Measurements from ENCODE around the gene TNPO2.

The TNPO2 gene

GRCh38 chr19:12689581-12690216 is 34.0 kb downstream of the TNPO2 start:
- H3K36me3 ChIP-seq (ENCODE audit: insufficient read depth, low read length): no peaks in the 10 kb centered on the region
- H3K4me1 ChIP-seq (ENCODE audit: insufficient read depth, low read length, poor library complexity, severe bottlenecking): peaks cover 12% of the 10 kb centered on the region
- H3K4me3 ChIP-seq (ENCODE audit: low read length, poor library complexity, severe bottlenecking): peak overlapping the region; percentile 76
- H2AFZ ChIP-seq (ENCODE audit: low read length): peak overlapping the region; percentile 31; the same call in 1 of the 2 replicates
- no peaks in the 10 kb centered on the region for H3K9me2 ChIP-seq (replicated peaks; ENCODE audit: low read depth, low read length)
- peaks cover 36% of the 10 kb centered on the region; the same call in 1 of the 2 replicates for H3K79me2 ChIP-seq (ENCODE audit: insufficient read depth, low read length)
- H3K4me2 ChIP-seq (ENCODE audit: low read depth, low read length, poor library complexity, severe bottlenecking): peak overlapping the region; percentile 73
- H3K9me3 ChIP-seq (ENCODE audit: insufficient read depth, low read depth, low read length): no peaks in the 10 kb centered on the region
- H3F3A ChIP-seq (ENCODE audit: low read depth): no peaks in the 10 kb centered on the region
- TF ChIP-seq EZH2phosphoT487 (IDR thresholded peaks at IDR 0.05; ENCODE audit: borderline replicate concordance) (no peak), CTCF (conservative IDR thresholded peaks at IDR 0.05; ENCODE audit: low read length) (no peak)
- no peaks in the 10 kb centered on the region for H4K20me1 ChIP-seq (ENCODE audit: insufficient read depth, low read length, poor library complexity, severe bottlenecking)
- no peaks in the 10 kb centered on the region for H3K27me3 ChIP-seq (ENCODE audit: insufficient read depth, low read length, poor library complexity, severe bottlenecking)
- H3K9ac ChIP-seq (ENCODE audit: low read depth, low read length, poor library complexity, severe bottlenecking): peak overlapping the region; percentile 87

- no peaks in the 10 kb centered on the region for H3K9me3 ChIP-seq (ENCODE audit: insufficient read depth, low read depth, low read length)
- H3K9ac ChIP-seq (ENCODE audit: low read depth, low read length, poor library complexity, severe bottlenecking): peak overlapping the region; percentile 87
- H3K4me2 ChIP-seq (ENCODE audit: low read depth, low read length, poor library complexity, severe bottlenecking): peak overlapping the region; percentile 73
- H3K27me3 ChIP-seq (ENCODE audit: insufficient read depth, low read length, poor library complexity, severe bottlenecking): no peaks in the 10 kb centered on the region
- peak overlapping the region; percentile 76 for H3K4me3 ChIP-seq (ENCODE audit: low read length, poor library complexity, severe bottlenecking)
- H4K20me1 ChIP-seq (ENCODE audit: insufficient read depth, low read length, poor library complexity, severe bottlenecking): no peaks in the 10 kb centered on the region
- no peak overlapping the region for H2AFZ ChIP-seq (ENCODE audit: low read length)
- peaks cover 36% of the 10 kb centered on the region; the same call in 1 of the 2 replicates for H3K79me2 ChIP-seq (ENCODE audit: insufficient read depth, low read length)
- TF ChIP-seq EZH2phosphoT487 (IDR thresholded peaks at IDR 0.05; ENCODE audit: borderline replicate concordance): no peak
- no peak for TF ChIP-seq CTCF (conservative IDR thresholded peaks at IDR 0.05; ENCODE audit: low read length)
- H3K4me1 ChIP-seq (ENCODE audit: insufficient read depth, low read length, poor library complexity, severe bottlenecking): peaks cover 12% of the 10 kb centered on the region
- H3K36me3 ChIP-seq (ENCODE audit: insufficient read depth, low read length): no peaks in the 10 kb centered on the region
- H3F3A ChIP-seq (ENCODE audit: low read depth): no peaks in the 10 kb centered on the region
- H3K9me2 ChIP-seq (replicated peaks; ENCODE audit: low read depth, low read length): no peaks in the 10 kb centered on the region
These were observed 34.7 kb downstream of the TNPO2 start for GRCh38 chr19:12689012-12689411.

- Histone ChIP-seq H3K4me2 (ENCODE audit: low read depth, low read length, poor library complexity, severe bottlenecking) (peak within 1 kb of the TSS; percentile 73), H3K4me1 (ENCODE audit: insufficient read depth, low read length, poor library complexity, severe bottlenecking) (peaks cover 12% of the 10 kb centered on the region), H3K9ac (ENCODE audit: low read depth, low read length, poor library complexity, severe bottlenecking) (peak within 1 kb of the TSS; percentile 87), H3K36me3 (ENCODE audit: insufficient read depth, low read length) (no peaks in the 10 kb centered on the region), H2AFZ (ENCODE audit: low read length) (no peak within 1 kb of the TSS), H3K27me3 (ENCODE audit: insufficient read depth, low read length, poor library complexity, severe bottlenecking) (no peaks in the 10 kb centered on the region), H3K79me2 (ENCODE audit: insufficient read depth, low read length) (peaks cover 36% of the 10 kb centered on the region; the same call in 1 of the 2 replicates), H3F3A (ENCODE audit: low read depth) (no peaks in the 10 kb centered on the region), H4K20me1 (ENCODE audit: insufficient read depth, low read length, poor library complexity, severe bottlenecking) (no peaks in the 10 kb centered on the region), H3K9me3 (ENCODE audit: insufficient read depth, low read depth, low read length) (no peaks in the 10 kb centered on the region), H3K9me2 (replicated peaks; ENCODE audit: low read depth, low read length) (no peaks in the 10 kb centered on the region), H3K4me3 (ENCODE audit: low read length, poor library complexity, severe bottlenecking) (peak within 1 kb of the TSS; percentile 76)
- no peak for TF ChIP-seq EZH2phosphoT487 (IDR thresholded peaks at IDR 0.05; ENCODE audit: borderline replicate concordance)
- no peak for TF ChIP-seq CTCF (conservative IDR thresholded peaks at IDR 0.05; ENCODE audit: low read length)
These were observed 36.1 kb downstream of the TNPO2 start, which contains the start of gene GNG14 for GRCh38 chr19:12687496-12688196. Gene GNG14, plus strand, starts transcription at chr19:12687998. Its CDS starts 51 bp downstream, at chr19:12688049.
